Measurements from ENCODE around the gene CDH18. TPM values are rescaled to one million over a fixed set of nuclear protein-coding genes. Genes with fewer than 3 reads are reported as not detected.

The CDH18 gene
- total RNA-seq, 2 donors from 2014 or later: not detected

- H3K9me3 Mint-ChIP-seq: peaks cover 12% of the 10 kb centered on the region
- H3K36me3 Mint-ChIP-seq (ENCODE audit: low read depth): no peaks in the 10 kb centered on the region
- no peak for ATAC-seq (replicated peaks)
- no peak overlapping the region for H3K27ac Mint-ChIP-seq
- H3K4me1 Mint-ChIP-seq: no peaks in the 10 kb centered on the region
- no peaks in the 10 kb centered on the region for H3K27me3 Mint-ChIP-seq
- no peak overlapping the region for H3K4me3 Mint-ChIP-seq
Observed at GRCh38 chr5:19690978-19691377, 297.0 kb downstream of the CDH18 start.

DNA sequence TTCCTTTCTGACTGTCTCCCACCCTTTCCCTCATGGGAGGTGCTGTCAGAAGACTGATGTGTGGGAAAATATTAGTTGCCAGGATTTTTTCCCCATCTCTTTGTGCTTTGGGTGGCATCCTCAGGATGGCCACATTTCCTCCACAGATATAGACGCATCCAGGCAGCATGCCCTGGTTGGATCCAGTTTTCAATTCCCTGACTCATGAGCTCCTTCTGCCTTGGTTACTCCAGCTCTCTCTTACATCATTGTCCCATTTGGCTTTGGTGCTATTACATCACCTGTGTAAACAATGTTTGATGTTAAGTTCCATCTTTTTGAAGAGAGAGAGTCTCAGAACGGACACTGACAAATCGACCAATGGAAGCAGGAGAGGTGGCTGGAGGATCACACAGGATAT is 302.5 kb downstream of the CDH18 start:
- H3K9me3 Mint-ChIP-seq: peaks cover 18% of the 10 kb centered on the region
- ATAC-seq (replicated peaks): no peak
- no peaks in the 10 kb centered on the region for H3K27me3 Mint-ChIP-seq
- H3K4me1 Mint-ChIP-seq: no peaks in the 10 kb centered on the region
- H3K36me3 Mint-ChIP-seq (ENCODE audit: low read depth): no peaks in the 10 kb centered on the region
- H3K27ac Mint-ChIP-seq: no peak overlapping the region
- no peak overlapping the region for H3K4me3 Mint-ChIP-seq

- no peaks in the 10 kb centered on the region for H3K36me3 Mint-ChIP-seq (ENCODE audit: low read depth)
- no peak overlapping the region for H3K4me3 Mint-ChIP-seq
- H3K9me3 Mint-ChIP-seq: peaks cover 8% of the 10 kb centered on the region
- no peak overlapping the region for H3K27ac Mint-ChIP-seq
- no peaks in the 10 kb centered on the region for H3K27me3 Mint-ChIP-seq
- no peak for ATAC-seq (replicated peaks)
- no peaks in the 10 kb centered on the region for H3K4me1 Mint-ChIP-seq
Observed at GRCh38 chr5:19676895-19677294, 311.1 kb downstream of the CDH18 start.

- Mint-ChIP-seq H3K27me3 (no peaks in the 10 kb centered on the region), H3K9me3 (no peaks in the 10 kb centered on the region), H3K36me3 (ENCODE audit: low read depth) (no peaks in the 10 kb centered on the region), H3K27ac (no peak overlapping the region), H3K4me3 (no peak overlapping the region), H3K4me1 (no peaks in the 10 kb centered on the region)
- no peak for ATAC-seq (replicated peaks)
Observed at GRCh38 chr5:19660679-19661078, 327.3 kb downstream of the CDH18 start.

DNA sequence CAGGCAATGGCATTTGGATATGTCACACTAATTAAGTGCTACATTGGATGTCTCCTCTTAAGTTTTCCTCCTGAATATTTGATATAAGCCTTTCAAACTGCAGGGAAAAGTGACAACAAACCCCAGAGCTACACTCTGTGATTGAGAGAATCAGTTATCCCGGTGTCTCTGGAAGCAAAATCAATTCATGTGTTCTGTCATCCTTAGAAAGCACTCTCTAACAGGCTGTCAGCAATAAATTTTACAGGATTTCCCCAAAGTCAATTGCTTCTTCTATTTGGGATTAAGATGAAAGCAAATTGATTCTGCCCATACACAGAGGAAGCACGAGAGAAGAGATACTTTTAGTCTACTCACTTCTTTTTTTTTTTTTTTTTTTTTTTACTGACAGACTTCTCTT is 332.4 kb downstream of the CDH18 start:
- no peak for ATAC-seq (replicated peaks)
- Mint-ChIP-seq H3K4me1 (no peaks in the 10 kb centered on the region), H3K9me3 (no peaks in the 10 kb centered on the region), H3K36me3 (ENCODE audit: low read depth) (no peaks in the 10 kb centered on the region), H3K4me3 (no peak overlapping the region), H3K27me3 (no peaks in the 10 kb centered on the region), H3K27ac (no peak overlapping the region)

- Mint-ChIP-seq H3K9me3 (peaks cover 13% of the 10 kb centered on the region), H3K27ac (no peak overlapping the region), H3K4me1 (no peaks in the 10 kb centered on the region), H3K27me3 (no peaks in the 10 kb centered on the region), H3K4me3 (no peak overlapping the region), H3K36me3 (ENCODE audit: low read depth) (no peaks in the 10 kb centered on the region)
- no peak for ATAC-seq (replicated peaks)
Observed at GRCh38 chr5:19638461-19638860, 349.5 kb downstream of the CDH18 start.

GRCh38 chr5:19630876-19631275 is 357.1 kb downstream of the CDH18 start:
- H3K9me3 Mint-ChIP-seq: peaks cover 20% of the 10 kb centered on the region
- H3K4me1 Mint-ChIP-seq: no peaks in the 10 kb centered on the region
- H3K4me3 Mint-ChIP-seq: no peak overlapping the region
- no peak for ATAC-seq (replicated peaks)
- no peaks in the 10 kb centered on the region for H3K36me3 Mint-ChIP-seq (ENCODE audit: low read depth)
- no peak overlapping the region for H3K27ac Mint-ChIP-seq
- no peaks in the 10 kb centered on the region for H3K27me3 Mint-ChIP-seq

DNA sequence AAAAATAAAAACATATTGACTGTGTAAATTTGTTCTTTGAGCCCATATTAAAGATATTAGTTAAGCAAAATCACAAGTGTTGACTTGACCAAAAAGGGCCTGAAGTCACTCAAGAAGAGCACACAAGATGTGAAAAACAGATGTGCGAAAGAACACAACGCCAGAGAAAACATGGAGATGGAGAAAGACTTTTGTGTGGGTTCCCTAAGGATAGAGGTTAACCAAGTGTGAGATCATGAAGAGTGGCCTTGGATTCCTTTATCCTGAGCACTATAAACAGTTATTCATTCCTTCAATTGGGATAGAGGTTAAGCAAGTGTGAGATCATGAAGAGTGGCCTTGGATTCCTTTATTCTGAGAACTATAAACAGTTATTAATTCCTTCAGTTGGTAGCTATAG is 361.8 kb downstream of the CDH18 start:
- Mint-ChIP-seq H3K36me3 (ENCODE audit: low read depth) (no peaks in the 10 kb centered on the region), H3K4me1 (no peaks in the 10 kb centered on the region), H3K4me3 (no peak overlapping the region), H3K27ac (no peak overlapping the region), H3K9me3 (peaks cover 27% of the 10 kb centered on the region), H3K27me3 (no peaks in the 10 kb centered on the region)
- ATAC-seq (replicated peaks): no peak

- ATAC-seq (replicated peaks): no peak
- Mint-ChIP-seq H3K36me3 (ENCODE audit: low read depth) (no peaks in the 10 kb centered on the region), H3K9me3 (peaks cover 22% of the 10 kb centered on the region), H3K27me3 (no peaks in the 10 kb centered on the region), H3K4me1 (no peaks in the 10 kb centered on the region), H3K4me3 (no peak overlapping the region), H3K27ac (no peak overlapping the region)
Observed at GRCh38 chr5:19625562-19625961, 362.4 kb downstream of the CDH18 start.

DNA sequence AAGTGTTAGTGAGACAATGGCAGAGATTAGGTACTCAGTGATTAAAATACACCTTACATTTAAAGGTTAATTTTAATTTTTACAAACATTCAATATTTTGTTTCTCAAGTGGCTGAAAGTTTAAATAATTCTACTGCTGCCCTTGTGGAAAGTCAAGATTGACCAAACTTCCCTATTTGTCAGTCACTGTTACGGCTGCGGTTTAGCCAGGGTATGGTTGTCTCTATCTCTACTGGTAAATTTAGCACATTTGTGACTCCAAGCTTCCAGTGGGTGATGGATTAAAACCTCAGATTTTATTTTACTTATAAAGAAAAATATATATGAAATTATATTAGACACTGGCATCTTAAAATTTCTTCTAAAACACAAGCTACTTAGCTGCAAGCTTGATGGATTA is 368.4 kb downstream of the CDH18 start:
- no peaks in the 10 kb centered on the region for H3K27me3 Mint-ChIP-seq
- no peaks in the 10 kb centered on the region for H3K36me3 Mint-ChIP-seq (ENCODE audit: low read depth)
- H3K4me3 Mint-ChIP-seq: no peak overlapping the region
- no peak for ATAC-seq (replicated peaks)
- no peak overlapping the region for H3K27ac Mint-ChIP-seq
- peaks cover 16% of the 10 kb centered on the region for H3K9me3 Mint-ChIP-seq
- no peaks in the 10 kb centered on the region for H3K4me1 Mint-ChIP-seq

- ATAC-seq (replicated peaks): no peak
- no peaks in the 10 kb centered on the region for H3K4me1 Mint-ChIP-seq
- no peak overlapping the region for H3K27ac Mint-ChIP-seq
- no peak overlapping the region for H3K4me3 Mint-ChIP-seq
- H3K9me3 Mint-ChIP-seq: peaks cover 15% of the 10 kb centered on the region
- H3K36me3 Mint-ChIP-seq (ENCODE audit: low read depth): no peaks in the 10 kb centered on the region
- no peaks in the 10 kb centered on the region for H3K27me3 Mint-ChIP-seq
Observed at GRCh38 chr5:19616701-19617215, 371.2 kb downstream of the CDH18 start.

DNA sequence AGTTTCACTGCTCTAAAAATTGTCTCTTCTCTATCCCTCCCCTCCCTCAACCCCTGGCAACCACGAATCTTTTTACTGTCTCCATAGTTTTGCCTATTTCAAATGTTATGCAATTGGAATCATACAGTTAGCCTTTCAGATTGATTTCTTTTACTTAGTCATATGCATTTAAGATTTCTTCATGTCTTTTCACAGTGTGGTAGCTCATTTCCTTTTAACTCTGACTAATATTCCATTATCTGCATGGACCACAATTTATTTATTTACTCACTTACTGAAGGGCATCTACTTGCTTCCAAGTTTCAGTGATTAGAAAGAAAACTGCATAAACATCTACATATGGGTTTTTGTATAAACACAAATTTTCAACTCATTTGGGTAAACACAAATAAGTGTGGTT is 372.3 kb downstream of the CDH18 start:
- Mint-ChIP-seq H3K27me3 (no peaks in the 10 kb centered on the region), H3K9me3 (peaks cover 12% of the 10 kb centered on the region), H3K27ac (no peak overlapping the region), H3K4me1 (no peaks in the 10 kb centered on the region), H3K4me3 (no peak overlapping the region), H3K36me3 (ENCODE audit: low read depth) (no peaks in the 10 kb centered on the region)
- no peak for ATAC-seq (replicated peaks)

DNA sequence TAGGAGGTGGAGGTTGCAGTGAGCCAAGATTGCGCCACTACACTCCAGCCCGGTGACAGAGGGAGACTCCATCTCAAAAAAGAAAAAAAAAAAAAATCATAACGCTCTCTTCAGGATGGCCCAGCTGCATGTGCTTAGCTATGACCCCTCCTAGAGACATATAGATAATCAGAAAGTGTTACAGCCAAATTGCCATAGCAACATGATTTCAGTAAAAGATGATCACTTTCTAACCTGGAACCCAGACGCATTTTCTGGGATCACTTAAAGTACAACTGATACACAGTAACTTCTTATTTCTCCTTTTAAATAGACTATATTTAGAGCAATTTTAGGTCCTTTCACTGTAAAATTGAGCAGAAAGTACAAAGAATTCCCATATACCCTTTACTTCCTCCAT is 372.9 kb downstream of the CDH18 start:
- no peaks in the 10 kb centered on the region for H3K4me1 Mint-ChIP-seq
- ATAC-seq (replicated peaks): no peak
- H3K36me3 Mint-ChIP-seq (ENCODE audit: low read depth): no peaks in the 10 kb centered on the region
- no peak overlapping the region for H3K27ac Mint-ChIP-seq
- H3K27me3 Mint-ChIP-seq: no peaks in the 10 kb centered on the region
- no peak overlapping the region for H3K4me3 Mint-ChIP-seq
- H3K9me3 Mint-ChIP-seq: peaks cover 9% of the 10 kb centered on the region

- H3K27ac Mint-ChIP-seq: no peak overlapping the region
- no peaks in the 10 kb centered on the region for H3K36me3 Mint-ChIP-seq (ENCODE audit: low read depth)
- H3K27me3 Mint-ChIP-seq: no peaks in the 10 kb centered on the region
- no peak for ATAC-seq (replicated peaks)
- peaks cover 4% of the 10 kb centered on the region for H3K9me3 Mint-ChIP-seq
- no peaks in the 10 kb centered on the region for H3K4me1 Mint-ChIP-seq
- H3K4me3 Mint-ChIP-seq: no peak overlapping the region
Observed at GRCh38 chr5:19608444-19609002, 379.5 kb downstream of the CDH18 start.

GRCh38 chr5:19605846-19606407 is 382.1 kb downstream of the CDH18 start:
- no peak overlapping the region for H3K4me3 Mint-ChIP-seq
- H3K27ac Mint-ChIP-seq: no peak overlapping the region

GRCh38 chr5:19584131-19584530 is 403.9 kb downstream of the CDH18 start:
- ATAC-seq (replicated peaks): no peak
- H3K4me1 Mint-ChIP-seq: no peaks in the 10 kb centered on the region
- H3K27ac Mint-ChIP-seq: no peak overlapping the region
- peaks cover 27% of the 10 kb centered on the region for H3K9me3 Mint-ChIP-seq
- H3K4me3 Mint-ChIP-seq: no peak overlapping the region
- no peaks in the 10 kb centered on the region for H3K36me3 Mint-ChIP-seq (ENCODE audit: low read depth)
- no peaks in the 10 kb centered on the region for H3K27me3 Mint-ChIP-seq

More at GRCh38 chr5:19605846-19606407, 382.1 kb downstream of the CDH18 start:
- no peak for ATAC-seq (replicated peaks)
- Mint-ChIP-seq H3K27me3 (no peaks in the 10 kb centered on the region), H3K36me3 (ENCODE audit: low read depth) (no peaks in the 10 kb centered on the region), H3K4me1 (no peaks in the 10 kb centered on the region), H3K9me3 (peaks cover 7% of the 10 kb centered on the region)

Data from activated T-helper 17 cell treated with anti-CD3 and anti-CD28 coated beads, Interleukin-2, amount 50 U/mL, for 72 hours (primary cell).